SH-SY5Y (cell line): ENCODE measurements around the gene NUP85.

Experiments
- GATA2 ChIP-seq: IDR thresholded peaks from 2 replicates; pipeline ENCODE4 v1.6.1; 2011; ENCODE audit warnings: mild to moderate bottlenecking, low read depth, low read length
- GATA3 ChIP-seq: IDR thresholded peaks from 2 replicates; pipeline ENCODE4 v1.6.1; 2011; ENCODE audit warnings: low read depth, mild to moderate bottlenecking, low read length, moderate library complexity

The NUP85 gene

GRCh38 chr17:75267153-75267410 lies 61.6 kb downstream of the NUP85 start:
- TF ChIP-seq GATA2 (no peak), GATA3 (no peak)

DNA sequence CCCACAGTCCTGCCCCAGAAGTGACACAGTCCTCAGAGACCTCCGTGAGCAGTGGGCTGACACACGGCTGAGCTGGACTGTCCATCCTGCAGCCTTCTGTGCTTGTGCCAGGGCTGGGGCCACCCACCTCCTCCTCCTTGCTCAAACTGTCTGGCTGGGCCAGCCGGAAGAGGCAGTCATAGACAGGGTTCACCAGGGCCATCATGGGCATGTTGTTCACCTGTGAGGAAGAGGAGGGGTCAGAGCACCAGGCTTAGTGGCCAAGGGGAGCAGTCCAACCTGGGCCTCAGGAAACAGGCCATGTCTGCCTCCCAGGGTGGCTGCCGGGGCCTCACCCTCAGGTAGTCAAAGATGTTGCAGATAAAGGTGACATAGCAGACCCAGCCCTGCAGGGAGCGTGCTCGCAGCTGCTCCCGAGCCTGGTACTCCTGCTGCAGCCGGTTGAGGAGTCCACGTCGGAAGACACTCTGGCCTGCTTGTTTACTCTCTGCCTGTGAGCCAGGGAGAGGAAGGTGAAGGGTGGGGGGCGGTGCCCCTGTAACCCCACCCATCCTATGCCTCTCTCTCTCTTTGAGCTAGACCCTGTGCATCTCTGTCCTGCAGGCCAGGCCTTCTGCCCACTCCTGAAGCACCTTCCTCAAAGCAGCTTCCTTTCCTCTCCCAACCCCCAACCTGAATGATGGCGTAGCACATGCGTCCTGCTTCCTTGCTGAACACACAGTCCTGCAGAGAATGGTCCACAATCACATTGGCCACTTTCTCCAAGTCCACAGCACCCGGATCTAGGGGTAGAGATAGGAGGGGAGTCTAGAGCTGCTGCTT lies 62.1 kb downstream of the NUP85 start:
- TF ChIP-seq GATA3 (no peak), GATA2 (no peak)

GRCh38 chr17:75269844-75270217 lies 64.4 kb downstream of the NUP85 start:
- TF ChIP-seq GATA2: no peak
- TF ChIP-seq GATA3: no peak

GRCh38 chr17:75270218-75270965 lies 64.9 kb downstream of the NUP85 start:
- TF ChIP-seq GATA2 (no peak), GATA3 (no peak)

DNA sequence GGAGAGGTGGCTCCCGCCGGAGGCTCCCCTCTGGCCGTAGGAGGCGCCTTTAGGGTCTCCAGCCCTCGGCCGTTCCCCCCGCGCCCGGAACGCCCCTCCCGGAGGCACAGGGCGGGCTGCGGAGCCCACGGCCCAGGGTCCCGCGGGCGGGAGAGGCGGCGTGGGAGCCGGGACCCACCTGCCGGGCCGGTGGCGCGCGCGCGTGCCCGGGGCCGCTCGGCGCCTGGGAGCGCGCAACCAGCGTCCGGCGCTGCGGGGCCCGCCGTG lies 65.4 kb downstream of the NUP85 start, which contains the start of gene MIF4GD:
Gene MIF4GD (minus strand): TSS at position 266 of the 267 bp plus-strand sequence. CDS start 1,036 bp downstream, outside the sequence.
- no peak for TF ChIP-seq GATA2
- no peak for TF ChIP-seq GATA3

- TF ChIP-seq GATA3 (no peak), GATA2 (no peak)
These were observed 65.9 kb downstream of the NUP85 start for GRCh38 chr17:75271233-75271954.

- TF ChIP-seq GATA3 (no peak), GATA2 (no peak)
These were observed 66.7 kb downstream of the NUP85 start for GRCh38 chr17:75271955-75272847.

DNA sequence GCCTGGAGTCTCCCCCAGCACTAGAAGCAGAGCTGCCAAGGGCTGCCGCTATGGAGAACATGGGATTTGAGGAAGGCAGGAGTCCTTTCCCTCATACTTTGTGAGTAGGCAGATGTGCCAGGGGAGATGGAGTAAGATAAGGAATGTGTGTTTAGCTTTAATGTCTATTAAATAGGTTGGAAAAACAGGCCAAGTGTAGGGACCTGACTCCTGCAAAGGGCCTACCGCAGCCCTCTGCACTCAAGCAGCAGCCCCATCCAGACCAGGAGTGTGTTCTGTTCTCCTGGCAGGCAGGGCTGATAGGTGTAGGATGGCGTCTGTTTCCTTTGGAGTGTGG lies 67.3 kb downstream of the NUP85 start:
- TF ChIP-seq GATA3 (no peak), GATA2 (peak; percentile 91)

- TF ChIP-seq GATA2: no peak
- TF ChIP-seq GATA3: no peak
These were observed 68.7 kb downstream of the NUP85 start for GRCh38 chr17:75273977-75274708.

DNA sequence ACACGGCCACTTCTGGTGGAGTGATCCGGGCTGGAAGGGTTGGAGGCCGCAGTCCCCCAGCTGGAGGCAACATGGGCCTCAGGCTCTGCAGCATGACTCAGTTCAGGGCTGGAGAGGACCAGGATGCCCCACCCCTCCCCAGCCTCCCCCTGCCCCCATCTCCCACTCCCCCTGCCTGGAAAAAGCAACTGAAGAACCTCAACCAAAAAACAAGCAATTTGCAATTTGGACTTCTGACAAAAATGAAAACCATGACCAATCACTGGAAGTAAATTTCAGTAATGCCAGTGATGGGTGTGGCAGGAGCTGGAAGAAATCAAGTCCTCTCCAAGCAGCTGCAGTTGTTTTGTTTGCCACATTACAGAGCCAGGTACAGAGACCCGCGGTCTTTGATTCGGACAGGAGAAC lies 72.2 kb downstream of the NUP85 start:
- TF ChIP-seq GATA2 (no peak), GATA3 (no peak)

DNA sequence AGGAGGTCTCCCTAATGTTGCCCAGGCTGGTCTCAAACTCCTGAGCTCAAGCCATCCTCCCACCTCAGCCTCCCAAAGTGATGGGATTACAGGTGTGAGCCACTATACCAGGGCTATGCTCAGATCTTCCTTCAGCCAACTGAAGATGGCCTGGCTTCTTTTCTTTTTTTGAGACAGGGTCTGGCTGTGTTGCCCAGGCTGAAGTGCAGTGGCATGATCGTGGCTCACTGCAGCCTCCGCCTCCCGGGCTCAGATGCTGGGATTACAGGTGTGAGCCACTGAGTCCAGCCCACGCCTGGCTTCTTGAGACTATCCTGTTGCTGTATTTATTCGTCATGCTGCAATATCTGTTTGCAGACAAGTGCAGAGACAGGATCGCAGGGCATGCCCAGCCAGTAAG lies 79.6 kb downstream of the NUP85 start:
- no peak for TF ChIP-seq GATA2
- no peak for TF ChIP-seq GATA3
